ENCODE results near the gene TGFBR3.

DNA sequence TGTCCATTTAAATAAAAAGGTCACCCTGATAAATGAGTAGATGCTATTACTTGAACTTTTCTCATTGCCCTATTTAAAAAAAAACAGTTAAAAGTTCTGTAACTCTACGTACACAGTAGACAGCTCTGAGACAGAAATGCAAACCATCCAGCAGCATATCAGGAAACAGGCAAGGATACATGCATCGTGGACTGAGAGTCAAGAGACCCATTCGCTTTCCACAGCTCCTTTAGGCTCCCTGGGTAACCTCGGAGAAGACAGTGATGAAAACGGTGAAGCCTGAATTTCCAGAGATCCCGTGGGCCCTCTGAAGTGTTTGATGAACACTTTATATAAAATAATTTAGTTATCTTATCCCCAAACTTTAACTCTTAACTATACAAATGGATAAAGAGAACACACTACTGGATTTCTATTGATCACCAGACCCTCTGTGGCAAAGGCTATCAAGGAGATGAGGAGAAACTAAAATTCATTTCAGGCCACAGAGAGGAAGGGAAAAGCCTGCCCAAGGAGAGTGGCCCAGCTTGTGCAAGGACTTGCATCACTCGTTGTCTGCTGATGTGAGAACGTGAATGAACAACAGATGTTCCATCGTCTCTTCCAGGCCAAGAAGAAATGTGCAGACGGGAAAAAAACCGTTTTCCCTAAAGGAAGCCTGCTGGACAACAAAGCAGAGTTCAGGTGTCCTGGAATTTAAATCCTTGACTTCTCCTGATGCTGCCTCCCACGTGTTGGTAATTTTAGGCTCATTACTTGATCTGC is 131.0 kb downstream of the TGFBR3 start:
- no peak for TF ChIP-seq POLR2A (IDR thresholded peaks at IDR 0.05)
- TF ChIP-seq, protein P1, sequence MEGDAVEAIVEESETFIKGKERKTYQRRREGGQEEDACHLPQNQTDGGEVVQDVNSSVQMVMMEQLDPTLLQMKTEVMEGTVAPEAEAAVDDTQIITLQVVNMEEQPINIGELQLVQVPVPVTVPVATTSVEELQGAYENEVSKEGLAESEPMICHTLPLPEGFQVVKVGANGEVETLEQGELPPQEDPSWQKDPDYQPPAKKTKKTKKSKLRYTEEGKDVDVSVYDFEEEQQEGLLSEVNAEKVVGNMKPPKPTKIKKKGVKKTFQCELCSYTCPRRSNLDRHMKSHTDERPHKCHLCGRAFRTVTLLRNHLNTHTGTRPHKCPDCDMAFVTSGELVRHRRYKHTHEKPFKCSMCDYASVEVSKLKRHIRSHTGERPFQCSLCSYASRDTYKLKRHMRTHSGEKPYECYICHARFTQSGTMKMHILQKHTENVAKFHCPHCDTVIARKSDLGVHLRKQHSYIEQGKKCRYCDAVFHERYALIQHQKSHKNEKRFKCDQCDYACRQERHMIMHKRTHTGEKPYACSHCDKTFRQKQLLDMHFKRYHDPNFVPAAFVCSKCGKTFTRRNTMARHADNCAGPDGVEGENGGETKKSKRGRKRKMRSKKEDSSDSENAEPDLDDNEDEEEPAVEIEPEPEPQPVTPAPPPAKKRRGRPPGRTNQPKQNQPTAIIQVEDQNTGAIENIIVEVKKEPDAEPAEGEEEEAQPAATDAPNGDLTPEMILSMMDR (IDR thresholded peaks at IDR 0.05), result no peak

All from Peyer's patch (tissue), 4 donors.